ENCODE results near the gene TMEM135.

DNA sequence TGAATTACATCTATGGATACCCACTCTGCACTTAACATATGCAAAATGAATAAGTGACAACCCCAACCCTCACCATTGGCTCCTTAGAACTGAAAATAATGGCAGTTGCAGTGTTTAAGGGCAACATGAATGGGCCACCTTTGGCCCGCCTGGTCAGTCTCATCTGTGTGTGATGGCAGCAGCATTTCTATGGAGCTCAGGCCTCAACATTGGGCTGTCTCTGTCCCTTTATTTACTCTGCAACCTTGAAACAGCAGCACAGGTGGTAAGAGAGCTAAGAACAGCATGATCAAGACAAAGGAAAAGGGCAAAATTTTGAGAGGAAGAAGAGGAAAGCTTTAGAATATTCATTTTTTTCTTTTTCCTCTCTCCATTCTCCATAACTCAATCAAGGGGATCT lies 38.3 kb upstream of the TMEM135 start:
- TF ChIP-seq, protein P1, sequence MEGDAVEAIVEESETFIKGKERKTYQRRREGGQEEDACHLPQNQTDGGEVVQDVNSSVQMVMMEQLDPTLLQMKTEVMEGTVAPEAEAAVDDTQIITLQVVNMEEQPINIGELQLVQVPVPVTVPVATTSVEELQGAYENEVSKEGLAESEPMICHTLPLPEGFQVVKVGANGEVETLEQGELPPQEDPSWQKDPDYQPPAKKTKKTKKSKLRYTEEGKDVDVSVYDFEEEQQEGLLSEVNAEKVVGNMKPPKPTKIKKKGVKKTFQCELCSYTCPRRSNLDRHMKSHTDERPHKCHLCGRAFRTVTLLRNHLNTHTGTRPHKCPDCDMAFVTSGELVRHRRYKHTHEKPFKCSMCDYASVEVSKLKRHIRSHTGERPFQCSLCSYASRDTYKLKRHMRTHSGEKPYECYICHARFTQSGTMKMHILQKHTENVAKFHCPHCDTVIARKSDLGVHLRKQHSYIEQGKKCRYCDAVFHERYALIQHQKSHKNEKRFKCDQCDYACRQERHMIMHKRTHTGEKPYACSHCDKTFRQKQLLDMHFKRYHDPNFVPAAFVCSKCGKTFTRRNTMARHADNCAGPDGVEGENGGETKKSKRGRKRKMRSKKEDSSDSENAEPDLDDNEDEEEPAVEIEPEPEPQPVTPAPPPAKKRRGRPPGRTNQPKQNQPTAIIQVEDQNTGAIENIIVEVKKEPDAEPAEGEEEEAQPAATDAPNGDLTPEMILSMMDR (IDR thresholded peaks at IDR 0.05; ENCODE audit: insufficient read depth, low read depth, low read length) = no peak
- no peak for TF ChIP-seq EZH2 (IDR thresholded peaks at IDR 0.05; ENCODE audit: insufficient read depth, low read length)
